ENCODE results near the gene PKDREJ. TPM values are rescaled to one million over a fixed set of nuclear protein-coding genes. Genes with fewer than 3 reads are reported as not detected.

PKDREJ gene
- total RNA-seq, 1 donor from 2014 or later = not detected

- no peak for TF ChIP-seq CTCF (IDR thresholded peaks at IDR 0.05)
- peaks cover 33% of the 10 kb centered on the region for H3K36me3 ChIP-seq
- intact Hi-C loops (cut with DNase I) = no loop called here
- no peak overlapping the region for H3K4me3 ChIP-seq
- no peaks in the 10 kb centered on the region for H3K4me1 ChIP-seq
- DNase-seq (no peak), ATAC-seq (no peak)
- H3K9me3 ChIP-seq = no peaks in the 10 kb centered on the region
- H3K27ac ChIP-seq = no peak overlapping the region
- no peaks in the 10 kb centered on the region for H3K27me3 ChIP-seq
Observed at GRCh38 chr22:46240073-46240472, 23.1 kb downstream of the PKDREJ start.

- H3K36me3 ChIP-seq = peaks cover 34% of the 10 kb centered on the region
- no peaks in the 10 kb centered on the region for H3K4me1 ChIP-seq
- DNase-seq (no peak), ATAC-seq (no peak)
- no peaks in the 10 kb centered on the region for H3K27me3 ChIP-seq
- intact Hi-C loops (cut with DNase I) = no loop called here
- H3K9me3 ChIP-seq = no peaks in the 10 kb centered on the region
- no peak overlapping the region for H3K27ac ChIP-seq
- no peak overlapping the region for H3K4me3 ChIP-seq
- TF ChIP-seq CTCF (IDR thresholded peaks at IDR 0.05) = no peak
Observed at GRCh38 chr22:46239261-46240048, 23.7 kb downstream of the PKDREJ start.

GRCh38 chr22:46238541-46238940 is 24.6 kb downstream of the PKDREJ start:
- peaks cover 34% of the 10 kb centered on the region for H3K36me3 ChIP-seq
- ATAC-seq (no peak), DNase-seq (no peak)
- intact Hi-C loops (cut with DNase I) = no loop called here
- no peaks in the 10 kb centered on the region for H3K4me1 ChIP-seq
- no peak overlapping the region for H3K27ac ChIP-seq
- no peaks in the 10 kb centered on the region for H3K9me3 ChIP-seq
- H3K27me3 ChIP-seq = no peaks in the 10 kb centered on the region
- H3K4me3 ChIP-seq = no peak overlapping the region
- no peak for TF ChIP-seq CTCF (IDR thresholded peaks at IDR 0.05)

- H3K27me3 ChIP-seq = no peaks in the 10 kb centered on the region
- H3K4me3 ChIP-seq = no peak overlapping the region
- H3K9me3 ChIP-seq = no peaks in the 10 kb centered on the region
- no peaks in the 10 kb centered on the region for H3K4me1 ChIP-seq
- no peak for TF ChIP-seq CTCF (IDR thresholded peaks at IDR 0.05)
- DNase-seq = no peak
- H3K27ac ChIP-seq = no peak overlapping the region
- intact Hi-C loops (cut with DNase I) = no loop called here
- peaks cover 36% of the 10 kb centered on the region for H3K36me3 ChIP-seq
- ATAC-seq = no peak
Observed at GRCh38 chr22:46237453-46238124, 25.6 kb downstream of the PKDREJ start.

GRCh38 chr22:46234969-46235368 is 28.2 kb downstream of the PKDREJ start:
- H3K9me3 ChIP-seq = no peaks in the 10 kb centered on the region
- ATAC-seq = no peak
- no peak for TF ChIP-seq CTCF (IDR thresholded peaks at IDR 0.05)
- no peaks in the 10 kb centered on the region for H3K27me3 ChIP-seq
- intact Hi-C loops (cut with DNase I) = no loop called here
- no peaks in the 10 kb centered on the region for H3K4me1 ChIP-seq
- peaks cover 48% of the 10 kb centered on the region for H3K36me3 ChIP-seq
- no peak overlapping the region for H3K4me3 ChIP-seq
- DNase-seq = no peak
- H3K27ac ChIP-seq = no peak overlapping the region
